GM12878 (cell line): ENCODE data around the gene FAHD2A. TPM values are rescaled to one million over a fixed set of nuclear protein-coding genes. Genes with fewer than 3 reads are reported as not detected.

Experiments
- ATAC-seq: fragments of 200-7000 bp; cut with Tn5 transposase; 3 replicates; pipeline ENCODE4 v1.9.1; 2020; ENCODE audit warnings: mild to moderate bottlenecking, moderate library complexity
- BruUV-seq: library from RNA; stranded (reverse); fragments of 400-500 nt; replicated peaks from 2 replicates; lab custom pipeline; 2021; lab: Mats Ljungman, UMichigan
- CTCF ChIA-PET: fragments of 300-600 bp; sonication (Branson Sonifier 250); formaldehyde crosslinking; extraction: SDS; loops from one replicate; lab custom pipeline; 2021; ENCODE audit warnings: inconsistent platforms; lab: Yijun Ruan, JAX
- POLR2A ChIA-PET: fragments of 350-600 bp; formaldehyde crosslinking; extraction: SDS; loops from one replicate; lab custom pipeline; 2021; ENCODE audit warnings: inconsistent platforms; lab: Charles Lee
- RAD21 ChIA-PET: fragments of 300-600 bp; sonication (Branson Sonifier 250); formaldehyde crosslinking; loops from one replicate; lab custom pipeline; 2023; ENCODE audit warnings: antibody characterized with exemption; ENCODE audit not compliant: unreplicated experiment; lab: Charles Lee
- SMC1A ChIA-PET: fragments of 300-600 bp; sonication (Branson Sonifier 250); formaldehyde crosslinking; loops from one replicate; lab custom pipeline; 2023; ENCODE audit not compliant: unreplicated experiment, uncharacterized antibody; lab: Charles Lee
- DNase-seq: peaks from one replicate; pipeline ENCODE4 v3.0.0-alpha.2; 2011; ENCODE audit warnings: low read depth, low spot score
- FAIRE-seq: peaks from 3 replicates; lab custom pipeline; 2011; peaks lifted over from hg19 to GRCh38; lab: Jason Lieb, UNC
- H2AFZ ChIP-seq: 2 replicates; pipeline ENCODE4 v1.6.0; 2011; ENCODE audit warnings: low read depth, low read length, control low read depth; ENCODE audit not compliant: control insufficient read depth
- H3K27ac ChIP-seq: 2 replicates; pipeline ENCODE4 v1.5.1; 2011; ENCODE audit warnings: control low read depth; ENCODE audit not compliant: control insufficient read depth, insufficient read depth
- H3K27me3 ChIP-seq, 2 experiments: replicated peaks in 1 of 2; 2 replicates each; pipeline versions ENCODE4 v1.6.0 to v1.6.1; 2011; ENCODE audit warnings: low read length in 1 of 2; ENCODE audit not compliant: control insufficient read depth in 2 of 2, insufficient read depth in 2 of 2
- H3K36me3 ChIP-seq, 2 experiments: 2 replicates each; pipeline ENCODE4 v1.5.1; 2011; ENCODE audit warnings: low read length in 1 of 2; ENCODE audit not compliant: control insufficient read depth in 2 of 2, insufficient read depth in 2 of 2
- H3K4me1 ChIP-seq: 2 replicates; pipeline ENCODE4 v1.6.1; 2011; ENCODE audit warnings: mild to moderate bottlenecking, low read length, moderate library complexity, mixed read lengths; ENCODE audit not compliant: control insufficient read depth, insufficient read depth
- H3K4me2 ChIP-seq: 2 replicates; pipeline ENCODE4 v1.6.0; 2011; ENCODE audit warnings: control low read depth; ENCODE audit not compliant: control insufficient read depth, insufficient read depth
- H3K4me3 ChIP-seq: fragments of 200-600 bp; sonication (generic); 2 replicates; pipeline ENCODE4 v1.5.1; 2016
- H3K79me2 ChIP-seq: 2 replicates; pipeline ENCODE4 v1.6.0; 2011; ENCODE audit warnings: low read length; ENCODE audit not compliant: control insufficient read depth, insufficient read depth
- H3K9ac ChIP-seq: 2 replicates; pipeline ENCODE4 v1.8.0; 2011; ENCODE audit warnings: low read length, control low read depth, mixed read lengths; ENCODE audit not compliant: control insufficient read depth, insufficient read depth
- H3K9me3 ChIP-seq: replicated peaks from 3 replicates; pipeline ENCODE4 v1.5.1; 2011; ENCODE audit warnings: mild to moderate bottlenecking, low read length; ENCODE audit not compliant: control insufficient read depth, insufficient read depth
- H4K20me1 ChIP-seq: 2 replicates; pipeline ENCODE4 v1.6.0; 2011; ENCODE audit not compliant: control insufficient read depth, insufficient read depth
- CEBPZ ChIP-seq: fragments of 150-350 bp; IDR thresholded peaks from 2 replicates; pipeline ENCODE4 v1.6.1; 2016; ENCODE audit warnings: low read depth, low read length
- CREB1 ChIP-seq: IDR thresholded peaks from 2 replicates; pipeline ENCODE4 v1.6.1; 2012; ENCODE audit warnings: low read depth, mild to moderate bottlenecking, inconsistent platforms
- CREM ChIP-seq: IDR thresholded peaks from 2 replicates; pipeline ENCODE4 v1.6.1; 2014; ENCODE audit warnings: antibody characterized with exemption, low read depth
- KLF5 ChIP-seq: fragments of 450-650 bp; IDR thresholded peaks from 2 replicates; pipeline ENCODE4 v1.6.1; 2014; ENCODE audit warnings: mild to moderate bottlenecking; ENCODE audit not compliant: partially characterized antibody
- NR2C2 ChIP-seq: IDR thresholded peaks from 2 replicates; pipeline ENCODE4 v1.6.1; 2011; ENCODE audit warnings: borderline replicate concordance, low read depth; ENCODE audit not compliant: control insufficient read depth, insufficient read length
- NRF1 ChIP-seq: conservative IDR thresholded peaks from 2 replicates; pipeline ENCODE4 v1.6.1; 2011; ENCODE audit warnings: mild to moderate bottlenecking, low read depth, low read length, improper control_type of control experiment
- PAX8 ChIP-seq: fragments of 450-650 bp; IDR thresholded peaks from 2 replicates; pipeline ENCODE4 v1.6.1; 2017; ENCODE audit warnings: mild to moderate bottlenecking, moderate library complexity
- RELA ChIP-seq: fragments of 450-650 bp; IDR thresholded peaks from 2 replicates; pipeline ENCODE4 v1.8.0; 2014; ENCODE audit warnings: borderline replicate concordance; ENCODE audit not compliant: partially characterized antibody
- SMAD5 ChIP-seq: IDR thresholded peaks from 2 replicates; pipeline ENCODE4 v1.6.1; 2016; ENCODE audit warnings: antibody characterized with exemption, low read depth
- SMARCA5 ChIP-seq: fragments of 450-650 bp; IDR thresholded peaks from 2 replicates; pipeline ENCODE4 v1.6.1; 2017; ENCODE audit warnings: mild to moderate bottlenecking
- ZNF687 ChIP-seq: fragments of 450-650 bp; IDR thresholded peaks from 2 replicates; pipeline ENCODE4 v1.6.1; 2017; ENCODE audit warnings: mild to moderate bottlenecking, moderate library complexity
- WGBS: methylation state at CpG from one replicate; pipeline ENCODE4 v1.1.6; 2016; ENCODE audit warnings: low lambda C conversion rate; ENCODE audit not compliant: insufficient replicate concordance, insufficient coverage; ENCODE audit errors: missing lambda C conversion rate; 5-methylcytosine and 5-hydroxymethylcytosine counted together
- in situ Hi-C: fragments of 300-500 bp; cut with MboI; formaldehyde crosslinking; loops from 9 replicates; pipeline ENCODE4 v1.14.3; 2018; ENCODE audit warnings: mixed read lengths
- intact Hi-C: fragments of 100-400 bp; cut with micrococcal nuclease; formaldehyde crosslinking; loops from one replicate; pipeline ENCODE4 v1.14.2; 2022; ENCODE audit not compliant: unreplicated experiment
- polyA plus RNA-seq, 11 experiments: library from polyadenylated mRNA; depleted of rRNA in 4 of 11; unstranded in 6 of 11; stranded (reverse) in 5 of 11; fragments of >200 nt; fragmentation: Nextera tagmentation in 4 of 11; fragmentation: Illumina TruSeq in 1 of 11; extraction: Ambion mirVana in 4 of 11; extraction: Trizol in 1 of 11; gene quantifications; 1 replicate in 1 of 11; 2 replicates in 10 of 11; pipeline versions ENCODE4 v1.2.1 to v1.2.3, GENCODE V29; 2011 to 2016; ENCODE audit warnings: inconsistent platforms in 2 of 11, missing spikeins in 2 of 11, low read depth in 1 of 11
- total RNA-seq, 4 experiments: library from RNA; depleted of rRNA in 3 of 4; stranded (reverse); fragments of >200 nt in 3 of 4; fragmentation: Illumina TruSeq in 1 of 4; extraction: Trizol in 1 of 4; gene quantifications; 2 replicates each; pipeline versions ENCODE4 v1.2.1 to v1.2.3, GENCODE V29; 2013 to 2021

The FAHD2A gene
- total and polyA plus RNA-seq, 10 of the 15 experiments (the other 5 are each of a cell fraction or from before 2014, with no cell fraction given), result 11.2 to 38.2 (median 25.1) TPM

- TF ChIP-seq RELA, result no peak
- peak; percentile 44 for TF ChIP-seq SMARCA5
- TF ChIP-seq CREB1, result peak; percentile 97
- TF ChIP-seq CEBPZ, result no peak
- peak; percentile 98 for TF ChIP-seq CREM
Observed at GRCh38 chr2:95402370-95403203, at the start of gene FAHD2A (continued).

- ATAC-seq (no peak), FAIRE-seq (no peak), DNase-seq (no peak)
- BruUV-seq, result no TSS peak
- H3K4me2 ChIP-seq, result no peak overlapping the region
- no peak overlapping the region for H3K9ac ChIP-seq
- SMC1A ChIA-PET, result no interaction called here
- POLR2A ChIA-PET, result no interaction called here
- H3K27ac ChIP-seq, result no peak overlapping the region
- TF ChIP-seq SMAD5 (no peak), ZNF687 (no peak), NRF1 (no peak), NR2C2 (no peak), PAX8 (no peak), KLF5 (no peak)
- 52% methylated on average over 9 of the region's 10 CpGs for whole genome bisulfite sequencing
- no peak overlapping the region for H3K4me3 ChIP-seq
- no peaks in the 10 kb centered on the region for H3K36me3 ChIP-seq
- H2AFZ ChIP-seq, result no peak overlapping the region
- CTCF ChIA-PET, result no interaction called here
- intact Hi-C loops (no loop called here), in situ Hi-C loops (no loop called here)
- no peaks in the 10 kb centered on the region for H3K79me2 ChIP-seq
- peaks cover 0 to 1% of the 10 kb centered on the region in 2 experiments; a peak in 2 of 4 replicates for H3K27me3 ChIP-seq
- H4K20me1 ChIP-seq, result no peaks in the 10 kb centered on the region
- H3K4me1 ChIP-seq, result no peaks in the 10 kb centered on the region
- RAD21 ChIA-PET, result no interaction called here
- H3K9me3 ChIP-seq, result no peaks in the 10 kb centered on the region
Observed at GRCh38 chr2:95353055-95353575, 49.4 kb upstream of the FAHD2A start.
